D721Med (cell line): Measurements from ENCODE around the gene CNTNAP5.

ENCODE experiments used
- DNase-seq: peaks from one replicate; pipeline ENCODE4 v3.0.0; 2011; ENCODE audit warnings: low spot score; ENCODE audit not compliant: insufficient read length
- FAIRE-seq: peaks from 2 replicates; lab custom pipeline; 2011; peaks lifted over from hg19 to GRCh38; lab: Jason Lieb, UNC
- TF ChIP-seq, protein P1 (sequence below): IDR thresholded peaks from 2 replicates; pipeline ENCODE4 v1.5.1; 2012; ENCODE audit warnings: mild to moderate bottlenecking, control low read depth; ENCODE audit not compliant: insufficient read depth; ENCODE audit errors: missing control alignments

Gene CNTNAP5

GRCh38 chr2:124314084-124314483 lies 289.0 kb downstream of the CNTNAP5 start:
- no peak for DNase-seq
- TF ChIP-seq, protein P1, sequence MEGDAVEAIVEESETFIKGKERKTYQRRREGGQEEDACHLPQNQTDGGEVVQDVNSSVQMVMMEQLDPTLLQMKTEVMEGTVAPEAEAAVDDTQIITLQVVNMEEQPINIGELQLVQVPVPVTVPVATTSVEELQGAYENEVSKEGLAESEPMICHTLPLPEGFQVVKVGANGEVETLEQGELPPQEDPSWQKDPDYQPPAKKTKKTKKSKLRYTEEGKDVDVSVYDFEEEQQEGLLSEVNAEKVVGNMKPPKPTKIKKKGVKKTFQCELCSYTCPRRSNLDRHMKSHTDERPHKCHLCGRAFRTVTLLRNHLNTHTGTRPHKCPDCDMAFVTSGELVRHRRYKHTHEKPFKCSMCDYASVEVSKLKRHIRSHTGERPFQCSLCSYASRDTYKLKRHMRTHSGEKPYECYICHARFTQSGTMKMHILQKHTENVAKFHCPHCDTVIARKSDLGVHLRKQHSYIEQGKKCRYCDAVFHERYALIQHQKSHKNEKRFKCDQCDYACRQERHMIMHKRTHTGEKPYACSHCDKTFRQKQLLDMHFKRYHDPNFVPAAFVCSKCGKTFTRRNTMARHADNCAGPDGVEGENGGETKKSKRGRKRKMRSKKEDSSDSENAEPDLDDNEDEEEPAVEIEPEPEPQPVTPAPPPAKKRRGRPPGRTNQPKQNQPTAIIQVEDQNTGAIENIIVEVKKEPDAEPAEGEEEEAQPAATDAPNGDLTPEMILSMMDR, result no peak
- no peak for FAIRE-seq

GRCh38 chr2:124315221-124315880 lies 290.3 kb downstream of the CNTNAP5 start:
- TF ChIP-seq, protein P1, result no peak
- FAIRE-seq (no peak), DNase-seq (no peak)

GRCh38 chr2:124316133-124316532 lies 291.0 kb downstream of the CNTNAP5 start:
- no peak for FAIRE-seq
- TF ChIP-seq, protein P1, result no peak
- no peak for DNase-seq

DNA sequence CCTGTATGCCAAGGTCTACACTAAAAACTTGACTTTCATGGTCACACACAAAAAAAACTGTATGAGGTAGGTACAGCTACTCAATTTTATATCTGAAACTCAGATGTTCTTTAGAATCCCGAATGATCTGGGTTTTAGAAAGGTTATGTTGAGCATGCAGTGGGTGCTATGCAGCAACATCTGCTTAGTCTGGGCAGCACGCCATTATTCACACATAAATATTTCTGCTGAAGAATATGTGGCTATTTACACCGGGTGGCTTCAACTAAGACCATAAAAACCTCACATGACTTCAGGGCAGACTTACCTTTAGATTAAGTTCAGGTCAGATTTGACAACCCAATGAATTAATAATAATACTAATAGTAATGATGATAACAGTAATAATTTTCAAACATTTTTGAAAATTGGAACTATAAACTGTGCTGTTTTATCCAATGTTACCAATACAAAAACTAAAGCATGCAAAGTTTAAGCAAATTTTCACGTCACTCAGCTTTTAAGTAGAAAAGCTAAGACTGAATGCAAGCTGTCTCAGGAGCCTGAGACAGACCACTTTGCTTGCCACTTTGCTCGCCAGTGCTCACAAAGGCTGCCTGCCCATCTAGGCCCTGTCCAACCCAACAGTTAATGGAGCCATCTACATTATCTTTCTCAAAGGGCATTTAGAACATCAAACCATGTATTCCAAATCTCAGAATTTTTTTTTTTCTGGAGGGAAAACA lies 292.0 kb downstream of the CNTNAP5 start:
- TF ChIP-seq, protein P1, result no peak
- no peak for FAIRE-seq
- DNase-seq, result no peak

DNA sequence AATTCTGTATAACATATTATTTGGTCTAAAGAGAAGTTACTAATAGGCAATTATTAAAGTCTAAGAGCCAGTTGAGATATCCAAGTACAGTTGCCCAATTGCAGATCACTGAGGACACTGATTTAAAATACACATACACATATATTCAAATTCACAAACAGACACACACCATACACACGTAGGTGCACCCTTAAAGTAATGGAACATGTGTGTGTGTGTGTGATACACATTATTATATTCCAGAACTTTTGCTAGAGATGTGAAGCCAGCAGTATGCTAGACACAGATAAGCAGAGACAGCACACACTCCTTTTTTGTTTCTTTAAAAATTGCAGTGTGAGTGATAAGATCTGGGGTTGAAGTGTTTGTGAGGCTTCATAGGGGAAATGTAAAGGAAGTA lies 292.5 kb downstream of the CNTNAP5 start:
- FAIRE-seq (no peak), DNase-seq (no peak)
- TF ChIP-seq, protein P1, result no peak

- DNase-seq, result no peak
- FAIRE-seq, result no peak
- TF ChIP-seq, protein P1, result no peak
Measured at GRCh38 chr2:124318913-124319312, 293.8 kb downstream of the CNTNAP5 start.

DNA sequence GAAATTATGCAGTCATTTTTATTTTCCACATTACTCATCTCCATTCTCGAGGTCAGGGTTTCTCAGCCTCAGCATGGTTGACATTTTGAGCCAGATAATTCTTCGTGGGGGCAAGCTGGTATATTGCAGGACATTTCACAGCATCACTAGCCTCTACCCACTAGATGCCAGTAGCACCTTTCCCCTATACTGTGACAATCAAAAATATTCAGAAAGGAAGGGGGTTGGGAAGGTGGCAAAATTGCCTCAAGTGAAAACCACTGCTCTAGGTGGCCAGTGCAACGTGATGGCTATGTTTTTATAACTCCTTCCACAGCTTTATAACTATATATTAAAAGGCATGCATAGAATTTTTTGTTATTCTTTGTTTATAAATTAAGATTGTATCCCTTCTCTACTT lies 294.5 kb downstream of the CNTNAP5 start:
- FAIRE-seq (no peak), DNase-seq (no peak)
- TF ChIP-seq, protein P1, result no peak
